Activated CD8-positive, alpha-beta memory T cell treated with anti-CD3 and anti-CD28 coated beads for 48 hours (primary cell): ENCODE results near the gene DENND4C.
"Not testable (repeated sequence)": the region's sequence is repeated elsewhere in the genome, so short reads cannot be mapped to it uniquely, and the experiment has no call there.

Experiments
- DNase-seq, 3 experiments: peaks; one replicate each; pipeline ENCODE4 v3.0.0-alpha.2; 2020; ENCODE audit warnings: low read depth in 2 of 3, low spot score in 2 of 3

Gene DENND4C

GRCh38 chr9:19369107-19369506 is 138.6 kb downstream of the DENND4C start:
- no peak for DNase-seq

DNA sequence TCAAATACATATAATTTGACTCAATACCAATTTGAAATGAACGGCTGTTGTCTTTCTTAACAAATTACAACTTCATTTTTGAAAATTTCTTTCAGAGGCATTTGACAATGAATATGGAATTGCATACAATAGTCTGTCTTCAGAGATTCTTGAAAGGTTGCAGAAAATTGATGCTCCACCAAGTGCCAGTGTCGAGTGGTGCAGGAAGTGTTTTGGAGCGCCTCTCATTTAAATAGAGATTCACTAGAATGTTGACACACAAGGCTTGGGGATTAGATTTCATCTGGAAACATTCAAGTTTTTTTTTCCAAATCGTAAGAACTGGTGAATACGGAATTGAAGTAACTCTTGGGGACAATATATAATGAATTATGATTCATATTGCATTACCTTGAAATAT is 141.4 kb downstream of the DENND4C start:
- DNase-seq: no peak

GRCh38 chr9:19372567-19372966 is 142.1 kb downstream of the DENND4C start:
- DNase-seq: no peak

- DNase-seq: no peak
These were observed 143.0 kb downstream of the DENND4C start for GRCh38 chr9:19373527-19373926.

DNA sequence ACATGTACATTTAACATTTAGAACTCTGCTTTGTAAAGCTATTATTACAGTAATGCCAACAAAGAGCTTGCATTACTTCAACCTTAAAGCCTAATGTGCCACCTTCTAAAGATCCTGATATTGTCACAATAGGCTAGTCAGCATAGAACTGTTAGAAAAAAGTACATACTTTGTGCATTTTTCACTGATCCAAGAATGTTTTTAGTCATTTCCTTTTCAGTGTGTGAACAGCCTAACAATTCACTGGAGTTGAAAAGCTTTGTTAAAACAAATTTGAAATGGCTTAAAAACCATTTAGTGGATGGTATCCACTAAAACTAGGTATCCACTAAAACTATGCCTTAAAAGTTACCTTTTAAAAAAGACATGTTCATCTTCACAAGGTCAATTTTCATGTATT is 145.0 kb downstream of the DENND4C start:
- no peak for DNase-seq

DNA sequence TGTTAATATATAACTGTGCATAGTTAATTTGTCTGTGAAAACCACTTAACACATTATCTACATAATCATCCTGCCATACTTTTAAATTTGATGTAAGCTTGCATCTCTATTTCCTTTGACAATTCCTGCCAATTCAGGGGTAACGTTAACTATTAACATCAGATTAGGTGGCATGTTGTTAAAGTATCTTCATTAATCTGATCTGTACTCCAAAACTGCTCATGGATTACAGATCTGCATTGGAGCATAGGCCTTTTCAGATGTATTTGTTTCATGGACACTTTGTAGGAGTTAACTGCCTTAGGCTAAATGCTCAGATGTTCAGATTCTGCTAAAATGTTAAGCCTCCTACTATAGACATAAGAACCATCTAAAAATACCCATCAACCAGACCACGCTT is 146.4 kb downstream of the DENND4C start:
- DNase-seq: no peak

- DNase-seq: no peak
These were observed 147.7 kb downstream of the DENND4C start for GRCh38 chr9:19378164-19378563.

GRCh38 chr9:19378647-19379046 is 148.2 kb downstream of the DENND4C start:
- DNase-seq: no peak

- DNase-seq: no peak
These were observed 148.8 kb downstream of the DENND4C start for GRCh38 chr9:19379283-19379682.

- no peak for DNase-seq
These were observed 149.2 kb downstream of the DENND4C start for GRCh38 chr9:19379697-19380046.

- no peak for DNase-seq
These were observed 150.3 kb downstream of the DENND4C start for GRCh38 chr9:19380826-19381075.

- no peak for DNase-seq
These were observed 151.2 kb downstream of the DENND4C start for GRCh38 chr9:19381656-19382055.

DNA sequence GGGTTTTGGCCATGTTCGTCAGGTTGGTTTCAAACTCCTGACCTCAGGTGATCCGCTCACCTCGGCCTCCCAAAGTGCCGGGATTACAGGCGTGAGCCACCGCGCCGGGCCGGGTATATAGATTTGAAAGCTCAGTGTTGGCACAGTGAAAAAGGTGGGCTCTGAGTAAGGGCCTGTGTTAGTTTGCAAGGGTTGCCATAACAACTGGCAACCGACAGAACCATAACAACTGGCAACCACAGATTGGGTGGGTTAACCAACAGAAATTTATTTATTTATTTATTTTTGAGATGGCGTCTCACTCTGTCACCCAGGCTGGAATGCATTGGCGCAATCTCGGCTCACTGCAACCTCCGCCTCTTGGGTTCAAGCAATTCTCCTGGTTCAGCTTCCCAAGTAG is 154.7 kb downstream of the DENND4C start:
- DNase-seq: not testable (repeated sequence)

GRCh38 chr9:19385786-19386501 is 155.5 kb downstream of the DENND4C start:
- DNase-seq: no peak

DNA sequence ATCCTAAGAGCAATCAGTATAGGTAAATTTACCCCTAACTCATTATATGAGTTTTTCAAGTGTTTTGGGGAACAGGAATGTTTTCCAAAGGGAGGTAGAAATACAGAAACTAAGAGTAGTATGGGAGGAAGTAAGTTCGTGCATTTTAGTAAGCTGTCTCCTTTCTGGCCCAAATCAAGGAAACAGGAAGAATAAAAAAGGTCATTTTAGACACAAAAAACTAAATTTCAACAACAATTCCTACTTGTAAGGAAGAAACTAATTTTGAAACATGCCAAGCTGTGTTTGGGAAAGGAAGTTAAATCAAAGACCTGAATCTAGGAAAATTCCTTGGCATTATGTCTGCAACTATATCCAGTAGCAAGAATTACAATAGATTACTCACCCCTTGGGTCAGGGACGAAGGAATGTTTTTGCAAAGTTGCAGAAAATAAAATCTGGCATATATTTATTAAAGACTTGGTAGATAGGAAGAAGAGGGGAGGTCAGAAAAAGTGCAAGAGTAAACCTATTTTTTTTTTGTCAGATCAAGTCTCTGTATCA is 156.1 kb downstream of the DENND4C start:
- DNase-seq: no peak

DNA sequence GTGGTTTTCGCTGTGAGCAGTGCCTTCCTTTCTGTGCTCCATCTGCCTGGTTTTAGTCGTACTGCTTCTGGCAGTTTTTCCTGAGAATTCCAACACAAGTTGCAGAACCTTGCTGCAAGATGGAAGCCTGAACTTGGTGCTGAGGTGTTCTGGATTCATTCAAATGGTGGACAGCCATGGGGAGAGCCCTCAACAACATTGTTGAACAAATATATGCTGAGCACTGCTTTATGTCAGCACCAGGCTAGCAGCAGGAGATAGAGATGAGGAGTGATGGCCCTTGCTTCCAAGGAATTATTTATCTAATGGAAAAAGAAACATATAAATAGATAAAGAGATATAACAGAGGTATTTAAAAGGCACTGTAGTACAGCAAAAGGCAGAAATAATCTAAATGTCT is 156.8 kb downstream of the DENND4C start:
- DNase-seq: no peak

- not testable (repeated sequence) for DNase-seq
These were observed 159.0 kb downstream of the DENND4C start for GRCh38 chr9:19389539-19389938.

- DNase-seq: no peak
These were observed 167.4 kb downstream of the DENND4C start for GRCh38 chr9:19397845-19398244.

- not testable (repeated sequence) for DNase-seq
These were observed 172.7 kb downstream of the DENND4C start for GRCh38 chr9:19403231-19403630.

DNA sequence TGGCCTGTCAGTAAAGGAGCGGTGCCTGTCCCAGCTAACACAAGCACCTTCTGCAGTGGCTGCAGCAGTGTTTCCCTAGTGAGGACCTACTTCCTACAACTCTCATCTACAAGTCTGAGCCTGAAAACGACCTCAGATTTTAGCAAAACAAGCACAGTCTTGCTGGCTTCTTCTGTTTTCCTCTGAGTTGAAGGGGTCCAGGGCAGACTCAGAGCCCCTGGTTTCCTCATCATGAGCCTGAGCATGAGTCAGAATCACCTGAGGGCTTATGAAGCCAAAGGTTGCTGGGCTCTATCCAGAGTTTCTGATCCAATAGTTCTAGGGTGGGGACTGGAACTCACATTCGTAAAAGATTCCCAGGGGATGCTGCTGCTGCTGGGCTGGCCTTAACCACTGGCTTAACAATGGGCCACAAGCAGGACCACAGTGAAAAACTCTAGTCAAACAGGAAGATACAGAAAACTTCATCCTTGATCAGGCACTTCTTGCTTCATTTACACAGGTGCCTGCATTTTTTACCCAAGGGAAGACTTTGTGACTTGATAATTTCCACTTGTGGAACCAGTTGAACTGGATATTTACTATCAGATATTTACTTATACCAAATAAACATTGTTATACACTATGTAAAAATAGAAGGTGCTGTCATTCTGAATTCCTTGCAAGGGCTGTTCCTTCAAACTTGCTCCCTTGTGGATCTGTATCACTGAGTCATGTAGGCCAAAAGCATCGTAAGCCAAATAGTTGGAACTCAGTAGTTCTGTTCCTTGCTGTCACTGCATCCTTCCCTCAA is 174.0 kb downstream of the DENND4C start:
- no peak for DNase-seq

- DNase-seq: no peak
These were observed 175.3 kb downstream of the DENND4C start for GRCh38 chr9:19405771-19406170.

- DNase-seq: no peak
These were observed 177.8 kb downstream of the DENND4C start for GRCh38 chr9:19408316-19408692.
